H1 (cell line): Measurements from ENCODE around the gene TSR1. TPM values are rescaled to one million over a fixed set of nuclear protein-coding genes. Genes with fewer than 3 reads are reported as not detected.

Experiments used
- CTCF ChIA-PET: fragments of 300-600 bp; sonication (Branson Sonifier 250); formaldehyde crosslinking; loops from one replicate; lab custom pipeline; 2021; ENCODE audit not compliant: partially characterized antibody; lab: Charles Lee
- POLR2A ChIA-PET: fragments of 300-600 bp; sonication (Branson Sonifier 250); formaldehyde crosslinking; loops from one replicate; lab custom pipeline; 2021; ENCODE audit warnings: inconsistent platforms; ENCODE audit not compliant: partially characterized antibody; lab: Charles Lee
- DNase-seq, 2 experiments: peaks; one replicate each; pipeline versions ENCODE4 v3.0.0 to v3.0.0-alpha.2; 2010 to 2022; ENCODE audit warnings: low spot score in 2 of 2, low read depth in 1 of 2, mixed read lengths in 1 of 2
- FAIRE-seq: peaks from 2 replicates; lab custom pipeline; 2011; peaks lifted over from hg19 to GRCh38; lab: Jason Lieb, UNC
- H2AFZ ChIP-seq: 2 replicates; pipeline ENCODE4 v1.8.1; 2012; ENCODE audit warnings: low read length, inconsistent platforms
- H2AK5ac ChIP-seq: 2 replicates; pipeline ENCODE4 v1.6.1; 2013; ENCODE audit warnings: low read depth, low read length
- H2BK120ac ChIP-seq: replicated peaks from 2 replicates; pipeline ENCODE3; 2013; ENCODE audit warnings: low read depth, low read length, inconsistent platforms
- H2BK12ac ChIP-seq: 2 replicates; pipeline ENCODE4 v1.6.1; 2013; ENCODE audit warnings: low read depth, low read length
- H2BK15ac ChIP-seq: 2 replicates; pipeline ENCODE4 v1.6.1; 2013; ENCODE audit warnings: low read length
- H2BK20ac ChIP-seq: 2 replicates; pipeline ENCODE4 v1.6.1; 2013; ENCODE audit warnings: low read length
- H2BK5ac ChIP-seq: 2 replicates; pipeline ENCODE4 v1.6.1; 2013; ENCODE audit warnings: low read depth, low read length
- H3K14ac ChIP-seq: 2 replicates; pipeline ENCODE4 v1.6.1; 2013; ENCODE audit warnings: inconsistent platforms; ENCODE audit not compliant: insufficient read length
- H3K18ac ChIP-seq: 2 replicates; pipeline ENCODE4 v1.6.1; 2013; ENCODE audit warnings: low read length; ENCODE audit errors: extremely low read depth
- H3K23ac ChIP-seq: 2 replicates; pipeline ENCODE4 v1.6.1; 2013; ENCODE audit warnings: inconsistent platforms; ENCODE audit not compliant: insufficient read length
- H3K23me2 ChIP-seq: 2 replicates; pipeline ENCODE4 v1.6.1; 2013; ENCODE audit warnings: low read depth, low read length
- H3K27ac ChIP-seq: 2 replicates; pipeline ENCODE4 v1.6.1; 2011; ENCODE audit warnings: low read depth, low read length, inconsistent platforms
- H3K27me3 ChIP-seq, 4 experiments: replicated peaks in 1 of 4; 1 replicate in 1 of 4; 2 replicates in 3 of 4; pipeline versions ENCODE4 v1.6.1 to v1.8.1; 2011 to 2013; ENCODE audit warnings: low read length in 3 of 4, mild to moderate bottlenecking in 3 of 4, inconsistent platforms in 2 of 4, mixed read lengths in 2 of 4, moderate library complexity in 1 of 4; ENCODE audit not compliant: control insufficient read depth in 3 of 4, insufficient read depth in 3 of 4; ENCODE audit errors: extremely low read depth in 1 of 4
- H3K36me3 ChIP-seq, 4 experiments: 2 replicates each; pipeline versions ENCODE4 v1.6.1 to v1.8.1; 2011 to 2013; ENCODE audit warnings: mild to moderate bottlenecking in 4 of 4, low read length in 3 of 4, moderate library complexity in 2 of 4, control low read depth in 1 of 4, inconsistent platforms in 1 of 4; ENCODE audit not compliant: insufficient read depth in 4 of 4, control insufficient read depth in 2 of 4
- H3K4ac ChIP-seq: replicated peaks from 2 replicates; pipeline ENCODE3; 2013; ENCODE audit warnings: low read length, low read depth, mixed read lengths, inconsistent platforms; ENCODE audit not compliant: insufficient read length
- H3K4me1 ChIP-seq, 4 experiments: replicated peaks in 1 of 4; 1 replicate in 1 of 4; 2 replicates in 3 of 4; pipeline versions ENCODE4 v1.6.1 to v1.8.1; 2011 to 2013; ENCODE audit warnings: low read length in 3 of 4, inconsistent platforms in 2 of 4, mixed read lengths in 1 of 4; ENCODE audit not compliant: insufficient read depth in 4 of 4, control insufficient read depth in 3 of 4
- H3K4me2 ChIP-seq, 2 experiments: 2 replicates each; pipeline versions ENCODE4 v1.6.1 to v1.8.1; 2011 to 2013; ENCODE audit warnings: low read depth in 2 of 2, low read length in 2 of 2, control low read depth in 1 of 2, inconsistent platforms in 1 of 2, mild to moderate bottlenecking in 1 of 2; ENCODE audit not compliant: insufficient read depth in 1 of 2
- H3K4me3 ChIP-seq, 4 experiments: fragments of 200-600, 300-600 bp in 1 of 4; sonication (generic), shearing (Covaris generic), sonication (Bioruptor Twin) in 1 of 4; 2 replicates each; pipeline versions ENCODE4 v1.5.1 to v1.8.1; 2011 to 2016; ENCODE audit warnings: low read length in 4 of 4, low read depth in 3 of 4, control low read depth in 2 of 4, inconsistent platforms in 2 of 4, mild to moderate bottlenecking in 2 of 4, mixed read lengths in 1 of 4, moderate library complexity in 1 of 4; ENCODE audit not compliant: insufficient read depth in 2 of 4; ENCODE audit errors: extremely low read depth in 1 of 4
- H3K56ac ChIP-seq: replicated peaks from 2 replicates; pipeline ENCODE3; 2013; ENCODE audit warnings: low read depth, mild to moderate bottlenecking, mixed read lengths, low read length, inconsistent platforms; ENCODE audit not compliant: insufficient read length
- H3K79me1 ChIP-seq: 2 replicates; pipeline ENCODE4 v1.6.1; 2013; ENCODE audit warnings: low read depth, low read length, control low read depth
- H3K79me2 ChIP-seq, 2 experiments: 2 replicates each; pipeline versions ENCODE4 v1.6.1 to v1.8.1; 2012 to 2013; ENCODE audit warnings: low read length in 2 of 2, mild to moderate bottlenecking in 2 of 2, inconsistent platforms in 1 of 2; ENCODE audit not compliant: insufficient read depth in 2 of 2, control insufficient read depth in 1 of 2
- H3K9ac ChIP-seq, 4 experiments: replicated peaks in 1 of 4; 1 replicate in 1 of 4; 2 replicates in 3 of 4; pipeline versions ENCODE4 v1.6.1 to v1.8.1; 2011 to 2013; ENCODE audit warnings: low read depth in 3 of 4, low read length in 3 of 4, control low read depth in 2 of 4, mild to moderate bottlenecking in 2 of 4, moderate library complexity in 2 of 4, inconsistent platforms in 1 of 4; ENCODE audit errors: extremely low read depth in 1 of 4
- H3K9me3 ChIP-seq, 2 experiments: 2 replicates each; pipeline versions ENCODE4 v1.6.1 to v1.8.1; 2012 to 2013; ENCODE audit warnings: mild to moderate bottlenecking in 2 of 2, moderate library complexity in 2 of 2, control low read depth in 1 of 2, inconsistent platforms in 1 of 2, low read depth in 1 of 2, low read length in 1 of 2, mixed read lengths in 1 of 2; ENCODE audit not compliant: insufficient read depth in 2 of 2
- H4K20me1 ChIP-seq, 2 experiments: replicated peaks in 1 of 2; 2 replicates each; pipeline versions ENCODE3 to v1.8.1; 2011 to 2013; ENCODE audit warnings: inconsistent platforms in 2 of 2, low read length in 2 of 2, mild to moderate bottlenecking in 1 of 2; ENCODE audit not compliant: insufficient read depth in 2 of 2, control insufficient read depth in 1 of 2
- H4K5ac ChIP-seq: 2 replicates; pipeline ENCODE4 v1.6.1; 2013; ENCODE audit warnings: low read length, low read depth, mixed read lengths, inconsistent platforms; ENCODE audit not compliant: insufficient read length
- H4K8ac ChIP-seq: 2 replicates; pipeline ENCODE4 v1.8.0; 2013; ENCODE audit warnings: mild to moderate bottlenecking, moderate library complexity, low read length, inconsistent platforms; ENCODE audit not compliant: insufficient read depth; ENCODE audit errors: extremely low read depth
- H4K91ac ChIP-seq: replicated peaks from 2 replicates; pipeline ENCODE3; 2013; ENCODE audit warnings: low read length, mixed read lengths, inconsistent platforms; ENCODE audit not compliant: insufficient read length
- CREB1 ChIP-seq: IDR thresholded peaks from 2 replicates; pipeline ENCODE4 v1.6.1; 2012; ENCODE audit warnings: inconsistent platforms
- EGR1 ChIP-seq: IDR thresholded peaks from 2 replicates; pipeline ENCODE4 v1.6.1; 2011; ENCODE audit warnings: low read depth, low read length, borderline replicate concordance
- GTF2F1 ChIP-seq: IDR thresholded peaks from 2 replicates; pipeline ENCODE4 v1.6.1; 2012; ENCODE audit warnings: low read depth, low read length, improper control_type of control experiment, borderline replicate concordance
- KDM1A ChIP-seq: fragments of 200-600, 300-600 bp; sonication (generic); IDR thresholded peaks from 2 replicates; pipeline ENCODE4 v1.7.1; 2016; ENCODE audit warnings: mild to moderate bottlenecking, low read length, borderline replicate concordance
- POLR2A ChIP-seq, 2 experiments: IDR thresholded peaks; 1 replicate in 1 of 2; 2 replicates in 1 of 2; pipeline ENCODE4 v1.6.1; 2011; ENCODE audit warnings: low read depth in 2 of 2, low read length in 2 of 2, mild to moderate bottlenecking in 2 of 2; ENCODE audit errors: control extremely low read depth in 1 of 2
- SP4 ChIP-seq: IDR thresholded peaks from 2 replicates; pipeline ENCODE4 v1.6.1; 2012; ENCODE audit warnings: low read length, inconsistent platforms
- TBP ChIP-seq: IDR thresholded peaks from 2 replicates; pipeline ENCODE4 v1.6.1; 2011; ENCODE audit warnings: low read depth, low read length, improper control_type of control experiment
- WGBS, 2 experiments: shearing (Covaris generic) in 1 of 2; methylation state at CpG; one replicate each; pipeline versions ENCODE4 v1.1.6 to v1.1.7; 2013 to 2015; ENCODE audit warnings: low lambda C conversion rate in 2 of 2, mixed read lengths in 2 of 2, inconsistent platforms in 1 of 2, low coverage in 1 of 2, missing lambda C conversion rate in 1 of 2; ENCODE audit not compliant: insufficient replicate concordance in 2 of 2, insufficient coverage in 1 of 2, insufficient read length in 1 of 2; ENCODE audit errors: extremely low coverage in 1 of 2, missing lambda C conversion rate in 1 of 2; 5-methylcytosine and 5-hydroxymethylcytosine counted together
- long read RNA-seq, 2 experiments: library from RNA in 1 of 2; library from capped mRNA in 1 of 2; stranded (forward); transcript quantifications; one replicate each; pipeline ENCODE4 v2.0.0, GENCODE V29; 2021; ENCODE audit warnings: inconsistent platforms in 1 of 2
- polyA minus RNA-seq, 3 experiments: library from RNA; depleted of rRNA, polyadenylated mRNA; stranded (reverse); fragments of >200 nt; gene quantifications; 1 replicate in 2 of 3; 2 replicates in 1 of 3; pipeline ENCODE4 v1.2.3, GENCODE V29; 2011
- polyA plus RNA-seq, 7 experiments: library from polyadenylated mRNA; depleted of rRNA in 3 of 7; stranded (reverse) in 5 of 7; unstranded in 2 of 7; fragments of >200 nt in 5 of 7; fragments of 200-250 nt in 2 of 7; gene quantifications; 1 replicate in 5 of 7; 2 replicates in 1 of 7; 4 replicates in 1 of 7; pipeline versions ENCODE4 v1.2.1 to v1.2.3, GENCODE V29; 2011 to 2013; ENCODE audit warnings: missing spikeins in 2 of 7, mixed read lengths in 2 of 7
- total RNA-seq: library from RNA; stranded (reverse); fragmentation: NEBNext Ultra II Directional; extraction: Animal tissue kit (Norgen Biotek cat#: 25700); gene quantifications from 2 replicates; pipeline ENCODE4 v1.2.1, GENCODE V29; 2021

Gene TSR1
- total RNA-seq = 69.7 and 77.0 TPM in 2 replicates
- 14.5 and 17.1 TPM in 2 replicates for polyA plus RNA-seq (2011; rRNA removed)
- polyA plus RNA-seq (2011; cell fraction: cytosol; rRNA removed) = 15.8 TPM
- 40.3 TPM for polyA plus RNA-seq (2011; cell fraction: nucleus; rRNA removed)
- 60.2 to 78.2 TPM (median 70.7 TPM) in 4 replicates for polyA plus RNA-seq (2012, experiment 1 of 2)
- polyA plus RNA-seq (2012, experiment 2 of 2) = 7.7 TPM
- 30.5 TPM for polyA plus RNA-seq (2013, experiment 1 of 2)
- 29.4 TPM for polyA plus RNA-seq (2013, experiment 2 of 2)
- polyA minus RNA-seq (2011; rRNA and poly(A)+ RNA removed) = 32.6 and 37.5 TPM in 2 replicates
- 52.0 TPM for polyA minus RNA-seq (2011; cell fraction: cytosol; rRNA and poly(A)+ RNA removed)
- 82.5 TPM for polyA minus RNA-seq (2011; cell fraction: nucleus; rRNA and poly(A)+ RNA removed)
- long read RNA-seq, experiment 1, full-length matches to known transcripts = 2 of 92 reads
- long read RNA-seq, experiment 1, partial matches to known transcripts = 55 of 92 reads
- long read RNA-seq, experiment 1, other reads (novel, unspliced or antisense) = 35 of 92 reads
- long read RNA-seq, experiment 2, full-length matches to known transcripts = 67 of 90 reads
- long read RNA-seq, experiment 2, partial matches to known transcripts = 18 of 90 reads
- long read RNA-seq, experiment 2, other reads (novel, unspliced or antisense) = 5 of 90 reads

DNA sequence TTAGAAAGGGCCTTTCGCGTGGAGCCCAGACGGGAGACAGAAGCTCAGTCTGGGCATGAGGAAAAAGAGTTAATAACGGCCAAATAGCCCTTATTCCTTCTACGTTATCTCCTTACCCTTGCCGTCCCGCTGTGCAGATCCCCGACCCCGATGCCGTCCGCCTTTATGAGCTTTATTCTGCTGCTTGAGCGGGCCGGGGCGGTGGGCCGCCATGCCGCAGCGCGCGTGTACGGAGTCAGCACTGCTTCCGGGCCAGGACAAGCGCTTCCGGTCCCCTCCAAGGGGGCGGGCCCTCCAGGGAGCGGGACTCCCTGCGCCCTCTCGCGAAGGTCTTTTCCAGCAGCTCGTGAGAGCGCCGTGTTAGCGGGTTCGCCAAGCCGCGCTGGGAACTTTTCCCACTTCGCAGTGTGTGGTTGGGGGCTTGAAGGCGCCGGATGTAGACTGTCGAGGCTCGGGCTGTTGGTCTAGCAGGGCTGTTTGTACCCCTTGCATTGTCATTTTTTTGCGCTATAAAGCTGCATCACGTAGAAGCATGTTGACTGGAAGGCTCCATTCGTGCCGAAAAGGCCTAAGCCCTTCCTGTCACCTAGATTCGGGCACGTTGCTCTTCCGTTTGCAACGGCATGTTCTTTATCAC is at the start of gene TSR1:
Gene TSR1, minus strand, starts transcription at position 243 of the 637 bp plus-strand sequence. Its CDS starts 30 bp downstream, at position 213.
- peaks cover 0 to 51% of the 10 kb centered on the region in 2 experiments; a peak in 2 of 4 replicates for H3K79me2 ChIP-seq
- H2AFZ ChIP-seq = peak within 1 kb of the TSS; percentile 27; the same call in 1 of the 2 replicates
- H4K91ac ChIP-seq = peak within 1 kb of the TSS; percentile 75
- no peak within 1 kb of the TSS for H2BK20ac ChIP-seq
- DNase-seq (peak; percentile 67 to 91), FAIRE-seq (no peak)
- H2BK120ac ChIP-seq = no peak within 1 kb of the TSS
- H3K56ac ChIP-seq = peak within 1 kb of the TSS; percentile 48
- 0 out of 2 replicates have a peak within 1 kb of the TSS, but pooled peaks have one; percentile 55 for H2BK15ac ChIP-seq
- peak within 1 kb of the TSS; percentile 71 for H3K23ac ChIP-seq
- peak within 1 kb of the TSS; percentile 85 to 99 for H3K4me2 ChIP-seq
- 3% methylated on average over 48 of the region's 48 CpGs; no CpG with 5 or more reads in 1 of the 2 experiments for WGBS, 2 experiments
- peaks cover 20% of the 10 kb centered on the region for H3K23me2 ChIP-seq
- H3K4ac ChIP-seq = peak within 1 kb of the TSS; percentile 65
- peak within 1 kb of the TSS; percentile 92 to 96 (median 94) for H3K4me3 ChIP-seq
- H4K5ac ChIP-seq = peak within 1 kb of the TSS; percentile 82
- H3K9me3 ChIP-seq = no peaks in the 10 kb centered on the region
- no peaks in the 10 kb centered on the region for H3K27me3 ChIP-seq
- 0 out of 2 replicates have a peak within 1 kb of the TSS, but pooled peaks have one; percentile 69 for H2BK12ac ChIP-seq
- POLR2A ChIA-PET = interaction anchor here (0.6 to 11.4 kb wide), 28 partner anchors 8 to 375 kb away, joined by 3 to 230 read pairs (median 5); partner anchors contain the start of genes SMG6 and SRR
- peaks cover 3 to 30% (median 13%) of the 10 kb centered on the region in 4 experiments; a peak in 6 of 7 replicates for H3K4me1 ChIP-seq
- H3K27ac ChIP-seq = peak within 1 kb of the TSS; percentile 72
- H3K14ac ChIP-seq = no peak within 1 kb of the TSS
- peaks cover 5% of the 10 kb centered on the region for H3K79me1 ChIP-seq
- peak within 1 kb of the TSS; percentile 84 for H2BK5ac ChIP-seq
- peaks cover 33 to 41% (median 37%) of the 10 kb centered on the region in 4 experiments for H3K36me3 ChIP-seq
- CTCF ChIA-PET = interaction anchor here (1.0 to 8.2 kb wide), 7 partner anchors 11 to 80 kb away, joined by 3 to 69 read pairs (median 6); no protein-coding TSS in a partner anchor
- H3K18ac ChIP-seq = peak within 1 kb of the TSS; percentile 95
- peak within 1 kb of the TSS; percentile 77 to 98 (median 88) for H3K9ac ChIP-seq
- H4K20me1 ChIP-seq = peaks cover 0 to 4% of the 10 kb centered on the region in 2 experiments
- H4K8ac ChIP-seq = peak within 1 kb of the TSS; percentile 93
- no peak within 1 kb of the TSS for H2AK5ac ChIP-seq
- TF ChIP-seq TBP (peak; percentile 76), EGR1 (0 out of 2 replicates have a peak, but pooled peaks have one; percentile 25), GTF2F1 (peak; percentile 34; the same call in 1 of the 2 replicates), SP4 (no peak), CREB1 (peak; percentile 84), POLR2A (IDR thresholded peaks at IDR 0.05; ENCODE audit: control extremely low read depth in 1 of 2, low read depth in 2 of 2, low read length in 2 of 2) (peak; percentile 73 to 89; a peak in 2 of 3 replicates), KDM1A (no peak)
